Stimulated activated effector memory CD8-positive, alpha-beta T cell treated with anti-CD3 and anti-CD28 coated beads, Interleukin-12 subunit alpha, Interleukin-12 subunit beta, amount 100 ng/mL, for 72 hours (primary cell): ENCODE measurements around the gene CBLB.
A peak's percentile ranks its signal among the peaks of the same experiment; 100 is the strongest.
"Not testable (repeated sequence)": the region's sequence is repeated elsewhere in the genome, so short reads cannot be mapped to it uniquely, and the experiment has no call there.

Experiments
- ATAC-seq: fragments of 150-1000 bp; cut with Tn5 transposase; 2 replicates; pipeline ENCODE4 v1.10.0; 2021
- DNase-seq, 2 donors: peaks; one replicate each; pipeline ENCODE4 v3.0.0; 2021 to 2022; ENCODE audit warnings: low spot score in 2 of 2
- H3K27ac Mint-ChIP-seq: one replicate; pipeline ENCODE4 v1.8.0; 2022; ENCODE audit warnings: mild to moderate bottlenecking, mixed read lengths
- H3K36me3 Mint-ChIP-seq: one replicate; pipeline ENCODE4 v1.8.0; 2022; ENCODE audit warnings: mild to moderate bottlenecking, mixed read lengths
- H3K4me1 Mint-ChIP-seq: one replicate; pipeline ENCODE4 v1.8.0; 2022; ENCODE audit warnings: mixed read lengths
- H3K4me3 Mint-ChIP-seq: one replicate; pipeline ENCODE4 v1.8.0; 2022; ENCODE audit warnings: mild to moderate bottlenecking, mixed read lengths
- H3K9me3 Mint-ChIP-seq: one replicate; pipeline ENCODE4 v1.8.0; 2022; ENCODE audit warnings: mixed read lengths

The CBLB gene

DNA sequence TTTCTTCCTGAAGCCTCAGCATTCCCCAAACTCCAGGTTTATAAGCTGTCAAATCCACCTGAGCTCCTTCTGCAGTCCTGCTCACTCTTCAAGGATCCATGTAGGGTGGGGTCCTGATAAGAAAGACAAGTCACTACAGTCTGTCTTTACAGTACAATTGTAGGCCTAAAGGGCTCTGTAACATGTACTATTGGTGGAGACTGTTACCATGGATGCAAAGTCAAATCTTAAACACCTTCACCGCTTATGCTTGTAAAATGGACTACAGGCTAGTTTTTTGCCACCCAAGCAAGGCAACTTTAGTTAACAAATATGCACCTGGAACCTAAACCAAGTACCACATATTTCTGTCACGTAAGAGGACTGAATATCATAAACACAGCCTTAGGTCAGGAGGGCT lies 44.7 kb downstream of the CBLB start:
- H3K4me3 Mint-ChIP-seq, result peak overlapping the region; percentile 53
- H3K9me3 Mint-ChIP-seq, result no peaks in the 10 kb centered on the region
- peaks cover 72% of the 10 kb centered on the region for H3K4me1 Mint-ChIP-seq
- DNase-seq (no peak), ATAC-seq (no peak)
- peaks cover 92% of the 10 kb centered on the region for H3K36me3 Mint-ChIP-seq
- H3K27ac Mint-ChIP-seq, result peak overlapping the region; percentile 94

DNA sequence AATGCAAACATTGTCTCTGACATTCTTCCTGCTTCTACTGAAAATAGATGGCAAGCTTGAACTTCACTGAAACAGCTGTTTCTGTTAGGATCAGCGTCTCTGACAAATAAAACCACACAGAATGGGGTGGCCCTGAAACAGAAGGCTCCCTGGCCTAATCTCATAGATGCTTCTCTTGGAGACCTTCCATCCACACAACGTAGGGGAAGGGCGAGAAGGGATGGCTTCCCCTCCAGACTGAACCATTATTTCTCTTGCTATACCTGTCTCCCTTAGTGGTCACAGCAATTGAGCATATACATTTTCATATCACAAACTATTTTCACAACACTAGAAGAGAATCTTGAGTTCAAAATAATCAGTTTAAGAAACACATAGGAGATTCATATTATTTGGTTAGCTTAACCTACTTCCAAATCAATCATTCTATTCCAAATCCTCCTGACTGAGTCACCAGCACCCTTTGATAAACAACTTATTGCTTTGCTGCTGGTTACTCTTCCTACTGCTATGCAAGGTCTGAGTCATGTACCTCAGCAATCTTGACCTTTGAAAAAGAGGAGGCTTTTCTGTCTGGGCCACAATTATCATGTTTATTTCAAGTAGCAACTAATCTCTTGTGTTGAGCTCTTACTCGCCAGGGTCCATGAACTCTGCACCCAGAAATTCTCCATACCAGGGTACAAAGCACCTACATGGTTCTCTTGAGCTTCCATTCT lies 45.5 kb downstream of the CBLB start:
- H3K9me3 Mint-ChIP-seq, result no peaks in the 10 kb centered on the region
- no peak for DNase-seq
- peaks cover 68% of the 10 kb centered on the region for H3K4me1 Mint-ChIP-seq

DNA sequence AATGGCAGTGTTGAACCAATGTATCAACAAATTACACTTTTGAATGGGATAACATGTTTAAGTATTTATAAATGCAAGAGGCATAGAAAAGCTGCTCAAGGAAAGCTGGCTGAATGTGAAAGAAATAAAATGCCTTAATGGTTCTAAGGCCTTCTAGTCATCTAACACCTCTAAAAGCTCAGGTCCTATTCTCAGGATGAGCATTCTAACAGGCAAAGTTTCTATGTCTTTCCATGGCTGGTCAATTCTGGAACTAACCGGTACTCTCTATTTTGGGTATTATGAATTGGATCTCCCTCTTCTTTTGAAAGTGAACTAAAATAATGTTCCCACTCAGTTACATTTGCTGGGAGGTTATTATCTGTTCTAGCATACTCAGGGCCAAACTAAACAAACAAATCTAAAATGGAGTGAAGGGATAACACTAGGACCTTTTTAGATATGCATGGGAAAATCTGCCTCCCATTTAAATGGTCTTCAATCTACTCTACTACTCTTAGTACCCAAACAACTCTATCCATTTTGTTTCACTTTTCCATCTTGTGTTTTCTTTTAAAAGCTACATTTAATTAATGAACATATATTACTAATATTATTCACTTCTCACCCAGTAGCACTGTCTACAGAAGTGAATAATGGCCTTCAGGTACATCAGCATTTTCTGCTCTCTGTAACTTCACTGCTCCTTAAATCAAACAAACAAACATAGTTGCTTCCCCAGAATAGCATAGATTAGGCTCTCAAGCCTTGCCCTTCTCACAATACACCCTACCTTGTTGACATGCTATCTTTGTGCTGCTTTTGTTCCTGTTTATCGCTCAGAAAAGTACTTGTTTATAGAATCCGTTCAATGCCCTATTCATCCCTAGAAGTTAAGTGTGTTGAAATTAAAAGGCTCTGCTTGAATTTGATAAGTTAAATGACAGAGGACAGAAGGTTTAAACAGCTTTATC lies 46.4 kb downstream of the CBLB start:
- DNase-seq, result no peak
- Mint-ChIP-seq H3K27ac (peak overlapping the region; percentile 94), H3K4me1 (peaks cover 60% of the 10 kb centered on the region), H3K9me3 (no peaks in the 10 kb centered on the region), H3K36me3 (peaks cover 94% of the 10 kb centered on the region), H3K4me3 (peak overlapping the region; percentile 53)
- no peak for ATAC-seq

More for the DNA sequence above, 45.5 kb downstream of the CBLB start:
- H3K4me3 Mint-ChIP-seq, result peak overlapping the region; percentile 53
- H3K36me3 Mint-ChIP-seq, result peaks cover 93% of the 10 kb centered on the region
- peak overlapping the region; percentile 94 for H3K27ac Mint-ChIP-seq
- peak; percentile 85 for ATAC-seq

DNA sequence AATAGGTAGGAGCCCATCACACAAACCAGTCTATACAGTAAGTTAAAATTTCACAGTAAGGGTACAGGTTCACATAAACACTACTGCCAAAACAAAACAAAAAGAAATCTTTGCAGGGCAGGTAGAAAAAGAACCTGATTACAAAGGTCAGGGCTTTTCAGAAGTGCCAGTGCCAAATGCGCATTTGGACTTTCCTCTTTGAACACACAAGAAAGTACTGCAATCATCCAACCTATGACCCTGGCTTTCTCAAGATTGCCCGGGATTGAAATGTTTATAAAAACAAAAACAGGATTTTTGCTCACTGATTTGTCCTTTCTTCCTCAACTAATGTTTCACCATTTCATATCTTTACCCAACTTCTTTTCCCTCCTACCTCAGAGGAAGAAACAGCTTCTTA lies 47.4 kb downstream of the CBLB start:
- Mint-ChIP-seq H3K36me3 (peaks cover 95% of the 10 kb centered on the region), H3K4me1 (peaks cover 61% of the 10 kb centered on the region), H3K9me3 (no peaks in the 10 kb centered on the region), H3K4me3 (peak overlapping the region; percentile 5), H3K27ac (peak overlapping the region; percentile 94)
- DNase-seq (no peak), ATAC-seq (no peak)

DNA sequence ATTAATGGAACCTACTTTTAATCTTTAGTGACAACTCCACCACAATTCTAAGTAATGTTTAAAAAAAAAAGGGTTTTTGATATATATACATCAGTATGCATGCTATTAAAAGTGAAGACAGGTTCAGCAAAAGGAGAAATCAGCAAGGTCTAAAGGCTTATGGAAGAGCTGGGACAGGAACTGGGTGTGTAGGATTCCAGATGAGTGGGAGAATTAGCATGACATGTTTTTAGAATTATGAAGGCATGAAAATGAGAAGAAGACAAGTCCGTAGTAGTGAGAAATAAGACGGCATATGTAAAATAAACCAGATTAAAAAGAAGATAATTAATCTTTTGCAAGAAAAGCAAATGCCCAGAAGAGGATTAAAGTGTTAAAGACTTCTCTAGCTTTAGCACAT lies 52.0 kb downstream of the CBLB start:
- peaks cover 58% of the 10 kb centered on the region for H3K4me1 Mint-ChIP-seq
- H3K27ac Mint-ChIP-seq, result peak overlapping the region; percentile 1
- H3K9me3 Mint-ChIP-seq, result no peaks in the 10 kb centered on the region
- H3K36me3 Mint-ChIP-seq, result peaks cover 98% of the 10 kb centered on the region
- no peak overlapping the region for H3K4me3 Mint-ChIP-seq
- DNase-seq (no peak), ATAC-seq (no peak)

DNA sequence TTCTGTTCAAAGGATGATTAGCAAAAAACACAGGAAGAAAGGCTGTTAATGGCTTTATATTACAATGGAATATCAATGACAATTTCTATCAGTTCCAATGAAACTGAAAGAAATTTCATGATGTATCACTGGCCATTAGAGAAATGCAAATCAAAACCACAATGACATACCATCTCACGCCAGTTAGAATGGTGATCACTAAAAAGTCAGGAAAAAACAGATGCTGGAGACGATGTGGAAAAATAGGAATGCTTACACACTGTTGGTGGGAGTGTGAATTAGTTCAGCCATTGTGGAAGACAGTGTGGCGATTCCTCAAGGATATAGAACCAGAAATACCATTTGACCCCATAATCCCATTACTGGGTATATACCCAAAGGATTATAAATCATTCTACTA lies 53.5 kb downstream of the CBLB start:
- not testable (repeated sequence) for DNase-seq, H3K4me3 Mint-ChIP-seq, H3K9me3 Mint-ChIP-seq, ATAC-seq
- Mint-ChIP-seq H3K27ac (peak overlapping the region; percentile 41), H3K4me1 (peaks cover 55% of the 10 kb centered on the region), H3K36me3 (peaks cover 96% of the 10 kb centered on the region)

DNA sequence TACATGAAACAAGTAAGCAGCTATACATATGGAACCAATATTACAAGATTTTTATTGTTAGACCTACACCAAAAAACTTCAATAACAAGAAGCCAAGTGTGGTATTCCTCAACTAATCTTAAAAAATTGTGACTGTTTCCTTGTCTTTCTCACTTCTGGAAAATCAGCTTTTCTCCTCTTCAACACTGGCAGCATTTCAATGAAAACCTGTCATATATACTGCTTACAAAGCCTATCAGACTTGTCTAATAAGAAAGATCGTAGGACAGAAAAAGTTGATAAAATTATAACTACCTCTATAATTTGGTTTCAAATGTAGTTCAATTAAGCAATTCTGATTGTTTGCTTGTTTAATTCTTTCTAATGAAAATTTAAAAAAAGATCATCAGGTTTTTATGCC lies 55.1 kb downstream of the CBLB start:
- Mint-ChIP-seq H3K36me3 (peaks cover 79% of the 10 kb centered on the region), H3K9me3 (no peaks in the 10 kb centered on the region), H3K27ac (no peak overlapping the region), H3K4me1 (peaks cover 60% of the 10 kb centered on the region), H3K4me3 (no peak overlapping the region)
- DNase-seq, result no peak
- ATAC-seq, result no peak

DNA sequence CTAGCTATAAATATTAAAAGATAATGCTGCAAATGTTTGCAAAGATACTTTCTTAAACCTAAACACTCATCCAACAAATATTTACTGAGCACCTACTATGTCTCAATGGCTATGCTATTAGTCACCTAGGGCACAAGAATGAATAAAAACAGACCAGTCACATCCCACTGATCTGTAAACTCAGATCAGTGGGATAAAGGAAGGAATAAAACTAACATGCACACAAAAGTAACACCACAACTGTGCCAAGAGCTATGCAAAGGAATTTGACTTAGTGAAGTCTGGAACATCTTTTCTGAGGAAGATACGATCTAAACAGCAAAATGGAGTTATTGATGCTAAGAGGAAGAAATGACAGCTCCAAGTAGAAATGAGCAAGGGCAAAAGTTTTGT lies 56.6 kb downstream of the CBLB start:
- no peak for ATAC-seq
- Mint-ChIP-seq H3K9me3 (no peaks in the 10 kb centered on the region), H3K27ac (peak overlapping the region; percentile 27), H3K4me1 (peaks cover 63% of the 10 kb centered on the region), H3K4me3 (no peak overlapping the region), H3K36me3 (peaks cover 66% of the 10 kb centered on the region)
- DNase-seq, result no peak

DNA sequence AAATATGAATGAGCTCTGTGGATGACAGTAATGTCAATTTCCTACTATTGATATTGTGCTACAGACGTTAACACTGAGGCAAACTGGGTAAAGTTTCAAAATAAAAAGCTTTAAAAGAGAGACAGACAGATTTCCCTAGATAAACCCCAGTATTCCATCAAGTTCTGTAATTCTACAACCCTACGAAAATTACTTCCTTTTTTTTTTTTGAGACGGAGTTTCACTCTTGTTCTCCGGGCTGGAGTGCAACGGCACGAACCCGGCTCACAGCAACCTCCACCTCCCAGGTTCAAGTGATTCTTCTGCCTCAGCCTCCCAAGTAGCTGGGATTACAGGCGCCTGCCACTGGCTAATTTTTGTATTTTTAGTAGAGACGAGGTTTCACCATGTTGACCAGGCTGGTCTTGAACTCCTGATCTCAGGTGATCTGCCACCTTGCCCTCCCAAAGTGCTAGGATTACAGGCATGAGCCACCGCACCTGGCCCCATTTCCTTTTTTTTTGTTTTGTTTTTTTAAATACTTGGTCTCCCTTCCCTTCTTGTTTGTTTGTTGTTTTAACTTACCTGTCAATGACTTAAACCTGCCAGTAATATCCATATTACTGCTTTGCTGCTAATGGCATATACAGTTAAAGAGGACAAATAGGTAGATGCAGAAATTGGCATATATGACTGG lies 57.2 kb downstream of the CBLB start:
- Mint-ChIP-seq H3K4me1 (peaks cover 61% of the 10 kb centered on the region), H3K9me3 (no peaks in the 10 kb centered on the region), H3K36me3 (peaks cover 66% of the 10 kb centered on the region), H3K4me3 (no peak overlapping the region), H3K27ac (peak overlapping the region; percentile 27)
- DNase-seq (no peak), ATAC-seq (no peak)

DNA sequence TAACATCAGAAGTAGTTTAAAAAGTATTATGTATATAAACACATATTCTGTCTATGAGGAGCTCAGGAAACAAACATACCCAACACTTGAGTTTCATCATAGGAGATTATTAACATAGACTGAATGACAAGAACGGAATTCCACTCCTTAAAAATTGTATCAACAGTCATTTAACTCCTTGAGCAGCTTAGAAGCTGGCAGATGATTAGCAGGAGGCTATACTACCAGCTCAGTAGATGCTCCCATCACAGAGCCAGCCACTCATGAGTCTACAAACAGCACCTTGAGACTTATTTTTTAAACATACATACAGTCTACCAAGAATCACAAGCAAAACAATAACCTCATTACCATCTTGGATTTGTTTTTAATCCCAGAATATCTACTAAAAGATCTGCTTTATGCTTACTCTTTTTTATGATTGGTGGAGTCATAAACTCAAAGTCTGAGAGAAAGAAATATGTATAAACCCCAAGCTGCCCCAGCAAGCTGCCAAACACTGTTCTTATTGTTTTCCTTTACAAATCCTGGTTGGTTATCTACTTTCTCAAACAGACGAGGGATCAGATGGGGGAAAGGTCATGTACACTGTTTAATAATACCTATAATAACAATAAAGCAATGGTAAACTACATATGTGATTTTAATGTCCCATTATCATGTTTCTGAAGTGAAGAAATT lies 59.5 kb downstream of the CBLB start:
- Mint-ChIP-seq H3K4me3 (peak overlapping the region; percentile 6), H3K27ac (peak overlapping the region; percentile 70), H3K4me1 (peaks cover 65% of the 10 kb centered on the region)

DNA sequence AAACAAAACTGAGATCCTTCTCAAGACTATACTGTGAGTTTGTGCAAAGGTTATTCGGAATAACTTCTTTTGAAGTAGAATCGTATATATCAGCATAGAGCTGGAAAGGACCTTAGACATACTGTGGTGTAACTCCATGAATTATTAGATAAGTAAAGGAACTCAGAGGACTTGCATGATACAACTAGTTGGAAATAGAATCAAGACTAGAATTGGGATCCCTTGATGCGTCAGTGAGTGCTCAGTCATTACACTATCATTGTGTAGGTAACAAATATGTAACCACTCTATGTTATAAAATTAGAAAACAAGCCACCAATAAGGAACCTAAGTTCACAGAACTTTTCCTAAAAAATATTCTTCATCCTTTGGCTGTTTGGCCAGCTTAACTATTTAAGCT lies 61.1 kb downstream of the CBLB start:
- Mint-ChIP-seq H3K27ac (peak overlapping the region; percentile 8), H3K9me3 (no peaks in the 10 kb centered on the region), H3K36me3 (peaks cover 66% of the 10 kb centered on the region), H3K4me3 (no peak overlapping the region), H3K4me1 (peaks cover 67% of the 10 kb centered on the region)
- no peak for ATAC-seq
- no peak for DNase-seq

More for the DNA sequence above, 59.5 kb downstream of the CBLB start:
- H3K36me3 Mint-ChIP-seq, result peaks cover 66% of the 10 kb centered on the region
- peak; percentile 44 for ATAC-seq
- H3K9me3 Mint-ChIP-seq, result no peaks in the 10 kb centered on the region
- no peak for DNase-seq

DNA sequence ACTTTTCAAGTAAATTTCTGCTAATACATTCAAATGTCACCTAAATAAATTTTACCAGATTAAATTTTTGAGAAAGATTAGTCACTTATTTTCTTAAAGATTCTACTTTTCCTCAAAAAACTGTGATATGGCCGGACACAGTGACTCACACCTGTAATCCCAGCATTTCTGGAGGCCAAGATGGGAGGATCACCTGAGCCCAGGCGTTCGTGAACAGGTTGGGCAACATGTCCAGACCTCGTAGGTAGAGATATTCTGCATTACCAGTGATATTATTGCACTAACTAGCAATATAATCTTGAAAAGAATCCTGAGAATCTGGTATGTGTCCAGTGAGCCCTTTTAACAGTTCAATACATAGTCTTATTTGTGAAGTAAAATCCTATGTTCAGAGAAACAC lies 61.7 kb downstream of the CBLB start:
- Mint-ChIP-seq H3K4me1 (peaks cover 66% of the 10 kb centered on the region), H3K36me3 (peaks cover 66% of the 10 kb centered on the region), H3K9me3 (no peaks in the 10 kb centered on the region), H3K27ac (peak overlapping the region; percentile 8), H3K4me3 (no peak overlapping the region)
- no peak for DNase-seq
- ATAC-seq, result no peak

DNA sequence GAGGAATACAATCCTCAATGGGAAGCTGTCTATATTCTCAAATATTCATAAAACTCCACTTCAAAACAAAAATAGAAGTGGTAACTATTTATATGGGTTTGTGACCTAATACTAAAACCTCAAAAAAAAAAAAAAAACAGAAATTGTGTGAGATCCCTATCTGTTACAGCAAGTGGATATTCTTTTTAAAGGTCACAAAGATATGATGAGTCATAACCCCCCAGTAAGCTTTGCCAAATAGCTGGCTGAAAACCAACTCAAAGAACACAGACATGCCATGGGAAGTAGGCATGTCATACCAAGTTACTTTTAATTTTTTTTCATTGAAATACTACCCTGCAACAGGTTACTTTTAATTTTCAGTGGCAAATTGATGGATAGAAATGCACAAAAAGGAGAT lies 62.5 kb downstream of the CBLB start:
- Mint-ChIP-seq H3K4me3 (peak overlapping the region; percentile 31), H3K36me3 (peaks cover 65% of the 10 kb centered on the region), H3K27ac (peak overlapping the region; percentile 90), H3K4me1 (peaks cover 66% of the 10 kb centered on the region), H3K9me3 (no peaks in the 10 kb centered on the region)
- DNase-seq (no peak), ATAC-seq (peak; percentile 90)

DNA sequence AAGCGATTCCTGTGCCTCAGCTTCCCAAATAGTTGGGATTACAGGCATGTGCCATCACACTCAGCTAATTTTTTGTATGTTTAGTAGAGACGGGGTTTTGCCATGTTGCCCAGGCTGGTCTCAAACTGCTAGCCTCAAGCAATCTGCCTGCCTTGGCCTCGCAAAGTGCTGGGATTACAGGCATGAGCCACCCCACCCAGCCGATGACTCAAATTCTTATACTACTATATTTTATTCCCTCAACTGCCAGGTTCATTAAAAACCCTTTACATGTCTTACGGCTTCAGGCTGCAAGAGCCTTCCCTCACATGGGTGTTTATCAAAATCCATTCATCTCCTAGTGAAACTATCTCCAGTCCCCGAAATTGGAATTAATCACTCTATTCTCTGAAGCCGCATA lies 63.4 kb downstream of the CBLB start:
- Mint-ChIP-seq H3K27ac (peak overlapping the region; percentile 90), H3K36me3 (peaks cover 66% of the 10 kb centered on the region)

More for the DNA sequence above, 63.4 kb downstream of the CBLB start:
- peak overlapping the region; percentile 31 for H3K4me3 Mint-ChIP-seq
- peaks cover 70% of the 10 kb centered on the region for H3K4me1 Mint-ChIP-seq
- ATAC-seq (no peak), DNase-seq (no peak)
- no peaks in the 10 kb centered on the region for H3K9me3 Mint-ChIP-seq
